ENCODE results near the gene DIP2A.

- TF ChIP-seq ARNTL (CRISPR knock-in tag; IDR thresholded peaks at IDR 0.05) (no peak), KDM5B (CRISPR knock-in tag; IDR thresholded peaks at IDR 0.05; ENCODE audit: borderline replicate concordance) (no peak), ATRX (CRISPR knock-in tag; IDR thresholded peaks at IDR 0.05; ENCODE audit: borderline replicate concordance) (no peak), CBX5 (CRISPR knock-in tag; IDR thresholded peaks at IDR 0.05; ENCODE audit: borderline replicate concordance) (no peak), ZNF281 (CRISPR knock-in tag; IDR thresholded peaks at IDR 0.05; ENCODE audit: borderline replicate concordance) (no peak), ZNF839 (CRISPR knock-in tag; IDR thresholded peaks at IDR 0.05; ENCODE audit: borderline replicate concordance) (no peak), ZNF780A (CRISPR knock-in tag; IDR thresholded peaks at IDR 0.05) (no peak), HOXA7 (CRISPR knock-in tag; IDR thresholded peaks at IDR 0.05) (no peak), ZNF704 (CRISPR knock-in tag; IDR thresholded peaks at IDR 0.05; ENCODE audit: borderline replicate concordance) (no peak), ZNF275 (CRISPR knock-in tag; IDR thresholded peaks at IDR 0.05; ENCODE audit: borderline replicate concordance) (no peak), ZNF430 (CRISPR knock-in tag; IDR thresholded peaks at IDR 0.05) (no peak)
These were observed 140.2 kb downstream of the DIP2A start for GRCh38 chr21:46598581-46599572.

Data from HepG2 (cell line).